T-helper 22 cell (primary cell): ENCODE data around the gene POTEH.
"Not testable (repeated sequence)": the region's sequence is repeated elsewhere in the genome, so short reads cannot be mapped to it uniquely, and the experiment has no call there.

Experiments used
- DNase-seq: peaks from one replicate; pipeline ENCODE4 v3.0.0-alpha.2; 2020; ENCODE audit warnings: low read depth

Gene POTEH

GRCh38 chr22:15738157-15738908, 48.5 kb downstream of the POTEH start:
- DNase-seq: not testable (repeated sequence)

- DNase-seq: not testable (repeated sequence)
Measured at GRCh38 chr22:15738909-15739391, 49.1 kb downstream of the POTEH start.

- not testable (repeated sequence) for DNase-seq
Measured at GRCh38 chr22:15747636-15748323, 58.0 kb downstream of the POTEH start.

- not testable (repeated sequence) for DNase-seq
Measured at GRCh38 chr22:15749181-15749970, 59.5 kb downstream of the POTEH start.

- not testable (repeated sequence) for DNase-seq
Measured at GRCh38 chr22:15759443-15760097, 69.7 kb downstream of the POTEH start.

GRCh38 chr22:15760388-15761150, 70.7 kb downstream of the POTEH start:
- DNase-seq: not testable (repeated sequence)

- not testable (repeated sequence) for DNase-seq
Measured at GRCh38 chr22:15761151-15761777, 71.4 kb downstream of the POTEH start.

- DNase-seq: not testable (repeated sequence)
Measured at GRCh38 chr22:15763559-15763958, 73.7 kb downstream of the POTEH start.
